Pancreas (tissue), 10 donors: ENCODE data around the gene NPR3. TPM values are rescaled to one million over a fixed set of nuclear protein-coding genes. Genes with fewer than 3 reads are reported as not detected.

Source experiments
- ATAC-seq, 4 donors: fragments of 200-7000 bp; cut with Tn5 transposase; one replicate each; pipeline versions ENCODE4 v1.8.0 to v1.9.1; 2020; ENCODE audit warnings: mild to moderate bottlenecking in 4 of 4, moderate library complexity in 4 of 4
- DNase-seq, 6 donors: peaks; one replicate each; pipeline ENCODE4 v3.0.0-alpha.2; 2020
- FAIRE-seq: peaks from 2 replicates; lab custom pipeline; 2012; peaks lifted over from hg19 to GRCh38; lab: Jason Lieb, UNC
- H3K27ac ChIP-seq, 4 donors: fragments of 200-600 bp; sonication (generic); 1 replicate in 3 of 4; 2 replicates in 1 of 4; pipeline versions ENCODE4 v1.5.0 to v1.8.0; 2020
- H3K27me3 ChIP-seq, 4 donors: fragments of 200-600 bp; one replicate each; pipeline ENCODE4 v1.8.0; 2021
- H3K36me3 ChIP-seq, 3 donors: fragments of 200-600 bp; sonication (generic) in 1 of 3; one replicate each; pipeline versions ENCODE4 v1.5.0 to v1.8.0; 2020 to 2021
- H3K4me1 ChIP-seq, 3 donors: fragments of 200-600 bp; one replicate each; pipeline ENCODE4 v1.8.0; 2021
- H3K4me3 ChIP-seq, 4 donors: fragments of 200-600 bp; sonication (generic) in 2 of 4; one replicate each; pipeline versions ENCODE4 v1.5.0 to v1.8.0; 2020 to 2021
- H3K9me3 ChIP-seq, 4 donors: fragments of 200-600 bp; one replicate each; pipeline ENCODE4 v1.8.0; 2021
- CTCF ChIP-seq, 4 donors: fragments of 200-600 bp; sonication (generic) in 3 of 4; IDR thresholded peaks; one replicate each; pipeline versions ENCODE4 v1.5.0 to v1.8.0; 2021; ENCODE audit warnings: antibody characterized with exemption in 4 of 4
- WGBS, 2 donors: extraction: QIAGEN DNeasy Blood & Tissue Kit; methylation state at CpG; one replicate each; pipeline ENCODE4 v1.1.7; 2013; 5-methylcytosine and 5-hydroxymethylcytosine counted together
- intact Hi-C, 3 donors: fragments of 100-400 bp; cut with DNase I; formaldehyde crosslinking; loops; one replicate each; pipeline versions ENCODE4 v1.11.1 to v1.14.2; 2022
- polyA plus RNA-seq, 2 donors: library from polyadenylated mRNA; stranded (reverse); fragments of 200-250 nt; gene quantifications; one replicate each; pipeline ENCODE4 v1.2.3, GENCODE V29; 2013
- total RNA-seq, 6 donors: library from RNA; stranded (reverse); fragmentation: NEBNext Ultra II Directional in 4 of 6; extraction: Animal tissue kit (Norgen Biotek cat#: 25700) in 4 of 6; gene quantifications; one replicate each; pipeline versions ENCODE4 v1.2.1 to v1.2.4, GENCODE V29; 2021 to 2023
- donor health status: healthy with polysubstance abuse.
- donor health status: DM: no; HTN: no; CAD: no; lungs with moderate emphysema.
- donor health status: DM: no; HTN: no; CAD: no.
- donor health status: control.
- donor health status: control.
- donor health status: Bipolar disorder and iron deficiency.
- donor health status: DM: yes; HTN: yes; CAD: no.
- donor health status: DM: no; HTN: no; CAD: no.
- donor health status: DM: no; HTN: no; CAD: no.
- donor health status: DM: yes; HTN: yes; CAD: no.

The NPR3 gene
- total and polyA plus RNA-seq, 8 donors = 0.25 to 1.3 (median 0.54) TPM

DNA sequence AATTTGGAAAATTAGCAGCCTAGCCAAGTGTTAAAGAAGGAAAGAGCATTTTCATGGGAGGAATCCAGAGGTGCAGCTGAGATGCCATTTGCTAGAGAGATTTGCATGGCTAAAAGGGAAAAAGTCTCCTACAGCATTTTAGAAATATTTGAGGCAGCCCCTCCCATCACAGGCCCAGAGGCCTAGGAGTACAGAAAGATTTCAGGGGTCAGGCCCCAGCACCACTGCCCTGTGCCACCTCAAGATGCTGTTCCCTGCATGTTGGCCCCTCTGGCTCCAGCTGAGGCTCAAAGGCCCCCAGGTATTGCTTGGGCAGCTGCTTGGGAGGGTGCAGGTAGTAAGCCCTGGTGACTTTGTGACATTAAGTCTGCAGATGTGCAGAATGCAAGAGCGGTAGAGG lies 26.9 kb upstream of the NPR3 start:
- Histone ChIP-seq H3K4me3 (no peak overlapping the region), H3K9me3 (peaks cover 0 to 3% (median 0%) of the 10 kb centered on the region in 4 donors), H3K36me3 (no peaks in the 10 kb centered on the region), H3K27ac (no peak overlapping the region), H3K4me1 (peaks cover 0 to 10% (median 9%) of the 10 kb centered on the region in 3 donors), H3K27me3 (no peaks in the 10 kb centered on the region)
- 96 to 98% methylated on average over 1 of the region's 1 CpG for WGBS, 2 donors
- no peak for TF ChIP-seq CTCF (IDR thresholded peaks at IDR 0.05)
- FAIRE-seq (no peak), ATAC-seq (no peak), DNase-seq (no peak)
- intact Hi-C loops = no loop called here

DNA sequence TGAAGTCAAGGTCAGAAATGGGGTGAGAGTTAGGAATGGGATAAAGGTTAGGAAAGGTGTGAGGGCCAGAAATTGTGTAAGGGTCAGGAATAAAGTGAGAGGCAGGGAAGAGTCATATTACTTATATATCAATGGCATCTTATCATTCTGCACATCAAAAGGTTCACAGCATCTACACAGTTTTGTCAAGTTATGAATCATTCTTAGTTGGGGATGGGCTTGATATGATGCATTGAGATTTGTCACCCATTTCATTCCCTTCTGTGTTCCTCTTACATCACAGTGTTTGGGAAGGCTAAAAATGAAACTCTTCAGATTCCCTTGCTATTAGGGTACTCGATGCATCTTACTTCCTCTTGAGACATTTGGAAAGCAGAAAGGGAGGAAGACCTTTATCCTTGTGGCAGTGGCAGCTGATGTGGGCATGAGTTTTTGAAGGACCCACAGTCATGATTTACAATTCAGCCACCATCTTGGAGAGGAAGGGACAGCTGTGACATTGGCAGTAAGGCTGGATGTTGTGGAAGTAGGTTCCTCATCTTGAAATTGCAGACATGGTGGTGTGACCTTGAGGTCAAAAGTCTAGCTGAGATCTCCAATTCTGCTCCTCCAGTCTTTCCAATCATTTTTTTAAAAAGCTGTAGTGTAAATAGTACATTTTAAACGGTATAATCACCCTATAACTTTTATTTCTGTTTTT lies 24.2 kb upstream of the NPR3 start:
- Histone ChIP-seq H3K27me3 (no peaks in the 10 kb centered on the region), H3K4me3 (no peak overlapping the region), H3K9me3 (peaks cover 0 to 3% (median 0%) of the 10 kb centered on the region in 4 donors), H3K4me1 (peaks cover 0 to 10% (median 9%) of the 10 kb centered on the region in 3 donors), H3K36me3 (no peaks in the 10 kb centered on the region), H3K27ac (peak overlapping the region in 1 of 4 donors; percentile 53)
- TF ChIP-seq CTCF (IDR thresholded peaks at IDR 0.05) = no peak
- FAIRE-seq = no peak
- WGBS, 2 donors = 34 to 42% methylated on average over 2 of the region's 2 CpGs
- DNase-seq = no peak
- peak; percentile 56 to 80 (median 65) for ATAC-seq
- intact Hi-C loops = no loop called here

GRCh38 chr5:32687499-32687831 lies 23.7 kb upstream of the NPR3 start:
- FAIRE-seq = no peak
- TF ChIP-seq CTCF (IDR thresholded peaks at IDR 0.05) = no peak
- Histone ChIP-seq H3K9me3 (peaks cover 0 to 3% (median 0%) of the 10 kb centered on the region in 4 donors), H3K4me3 (no peak overlapping the region), H3K27me3 (no peaks in the 10 kb centered on the region), H3K27ac (peak overlapping the region in 1 of 4 donors; percentile 53), H3K4me1 (peaks cover 0 to 10% (median 9%) of the 10 kb centered on the region in 3 donors), H3K36me3 (no peaks in the 10 kb centered on the region)
- DNase-seq = peak in 4 of 6 donors; percentile 46 to 74 (median 70)
- intact Hi-C loops = no loop called here
- ATAC-seq = peak; percentile 88 to 95 (median 93)

- no peak for DNase-seq
- Histone ChIP-seq H3K27me3 (no peaks in the 10 kb centered on the region), H3K27ac (no peak overlapping the region), H3K4me1 (peaks cover 0 to 10% (median 9%) of the 10 kb centered on the region in 3 donors), H3K36me3 (no peaks in the 10 kb centered on the region), H3K9me3 (no peaks in the 10 kb centered on the region), H3K4me3 (no peak overlapping the region)
- ATAC-seq = no peak
- WGBS, 2 donors = 65 to 68% methylated on average over 2 of the region's 2 CpGs
- intact Hi-C loops = no loop called here
- FAIRE-seq = no peak
- TF ChIP-seq CTCF (IDR thresholded peaks at IDR 0.05) = no peak
Observed at GRCh38 chr5:32690153-32690552, 21.0 kb upstream of the NPR3 start.

GRCh38 chr5:32690666-32691065 lies 20.5 kb upstream of the NPR3 start:
- no peak for TF ChIP-seq CTCF (IDR thresholded peaks at IDR 0.05)
- no peak overlapping the region for H3K4me3 ChIP-seq
- H3K36me3 ChIP-seq = no peaks in the 10 kb centered on the region
- no peaks in the 10 kb centered on the region for H3K9me3 ChIP-seq
- ATAC-seq (no peak), DNase-seq (no peak), FAIRE-seq (no peak)
- H3K27me3 ChIP-seq = no peaks in the 10 kb centered on the region
- intact Hi-C loops = no loop called here
- 68 to 88% methylated on average over 3 of the region's 3 CpGs for WGBS, 2 donors
- no peak overlapping the region for H3K27ac ChIP-seq
- peaks cover 0 to 10% (median 9%) of the 10 kb centered on the region in 3 donors for H3K4me1 ChIP-seq
